GM19043 (cell line): ENCODE data around the gene FOXO4.

ENCODE experiments used
- ATAC-seq: cut with Tn5 transposase; IDR thresholded peaks from one replicate; pipeline ENCODE4 v1.9.1; 2021; ENCODE audit warnings: low read depth; ENCODE audit not compliant: unreplicated experiment

Gene FOXO4

GRCh38 chrX:71098951-71099506 is 3.4 kb downstream of the FOXO4 start:
- no peak for ATAC-seq

GRCh38 chrX:71099736-71100135 is 4.1 kb downstream of the FOXO4 start:
- ATAC-seq, result no peak

- ATAC-seq, result no peak
These were observed 5.2 kb downstream of the FOXO4 start for GRCh38 chrX:71100581-71101505.

- no peak for ATAC-seq
These were observed 6.6 kb downstream of the FOXO4 start for GRCh38 chrX:71102292-71102691.

- ATAC-seq, result no peak
These were observed 7.7 kb downstream of the FOXO4 start for GRCh38 chrX:71103110-71103983.

GRCh38 chrX:71105628-71106027 is 10.0 kb downstream of the FOXO4 start:
- no peak for ATAC-seq

- no peak for ATAC-seq
These were observed 10.8 kb downstream of the FOXO4 start, which contains the start of gene CXorf65 for GRCh38 chrX:71106427-71106826. TSS of gene CXorf65 (minus strand) at chrX:71106740. CDS start at chrX:71106556, 184 bp downstream.

- ATAC-seq, result no peak
These were observed 11.6 kb downstream of the FOXO4 start for GRCh38 chrX:71107245-71107644.

- ATAC-seq, result no peak
These were observed 12.2 kb downstream of the FOXO4 start for GRCh38 chrX:71107762-71108360.

- no peak for ATAC-seq
These were observed 13.4 kb downstream of the FOXO4 start for GRCh38 chrX:71109051-71109450.

- ATAC-seq, result peak; percentile 93
These were observed 15.6 kb downstream of the FOXO4 start, which contains the start of gene IL2RG for GRCh38 chrX:71111141-71111843. TSS of gene IL2RG (minus strand) at chrX:71111577. CDS start at chrX:71111539, 38 bp downstream.

- ATAC-seq, result peak; percentile 7
These were observed 16.3 kb downstream of the FOXO4 start for GRCh38 chrX:71111921-71112431.

- ATAC-seq, result no peak
These were observed 21.7 kb downstream of the FOXO4 start for GRCh38 chrX:71117358-71117757.

- ATAC-seq, result peak; percentile 91
These were observed 22.7 kb downstream of the FOXO4 start, which contains the start of gene MED12 for GRCh38 chrX:71118032-71118984. TSS of gene MED12 (plus strand) at chrX:71118596. CDS start at chrX:71118755, 159 bp downstream.

GRCh38 chrX:71118985-71119535 is 23.4 kb downstream of the FOXO4 start:
- ATAC-seq, result no peak

GRCh38 chrX:71128166-71128833 is 32.6 kb downstream of the FOXO4 start:
- no peak for ATAC-seq

GRCh38 chrX:71128915-71129765 is 33.5 kb downstream of the FOXO4 start:
- ATAC-seq, result peak; percentile 72
